Measurements from ENCODE around the gene COX5A. TPM values are rescaled to one million over a fixed set of nuclear protein-coding genes. Genes with fewer than 3 reads are reported as not detected.

COX5A gene
- total RNA-seq, 4 donors from 2014 or later = 103 to 235 (median 166) TPM

DNA sequence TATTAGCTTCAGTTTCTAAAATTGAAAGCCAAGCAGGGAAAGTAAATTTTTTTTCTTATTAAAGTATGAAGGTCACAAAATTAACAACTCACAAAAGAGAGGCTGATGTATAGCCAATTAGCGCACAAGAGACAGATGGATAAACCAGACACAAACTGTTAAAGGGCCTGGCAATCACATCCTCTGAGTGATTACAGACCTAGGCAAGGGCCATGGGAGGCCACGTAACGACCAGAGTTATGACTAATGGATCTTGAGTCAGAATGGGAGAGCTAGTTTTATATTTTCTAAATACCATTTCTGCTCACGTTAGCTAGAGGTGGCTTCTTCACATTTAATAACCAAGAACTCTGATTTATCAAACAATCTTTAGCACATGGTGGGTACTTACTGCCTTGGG is 39.7 kb upstream of the COX5A start:
- Histone ChIP-seq H3K36me3 (no peaks in the 10 kb centered on the region), H3K27ac (no peak overlapping the region), H3K27me3 (no peaks in the 10 kb centered on the region), H3K9me3 (no peaks in the 10 kb centered on the region), H3K4me3 (replicated peaks in 1 of 3) (no peak overlapping the region), H3K4me1 (no peaks in the 10 kb centered on the region)
- intact Hi-C loops (cut with DNase I) = no loop called here
- no peak for TF ChIP-seq POLR2A (IDR thresholded peaks at IDR 0.05)
- TF ChIP-seq CTCF (IDR thresholded peaks at IDR 0.05) = no peak
- WGBS, 2 donors = 69 to 79% methylated on average over 4 of the region's 4 CpGs
- no peak for DNase-seq

DNA sequence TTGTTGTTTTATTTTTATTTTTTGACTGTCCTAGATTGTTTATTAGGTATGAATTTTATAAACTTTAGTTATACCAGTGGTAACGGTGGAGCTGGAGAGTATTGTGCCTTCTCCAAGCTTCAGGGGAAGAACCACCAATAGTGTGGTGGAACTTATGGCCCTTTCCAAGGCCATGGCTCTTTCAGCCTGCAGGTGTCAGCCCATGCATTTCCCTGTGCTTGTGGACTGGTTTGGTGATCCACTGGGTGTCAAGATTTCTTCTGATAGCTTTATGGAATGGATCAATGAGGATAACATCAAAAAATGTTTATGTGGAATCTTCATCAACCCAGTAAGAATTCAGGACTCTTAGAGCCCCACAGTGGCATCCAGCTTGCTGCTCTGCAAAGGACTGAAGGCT is 38.3 kb upstream of the COX5A start:
- no peaks in the 10 kb centered on the region for H3K27me3 ChIP-seq
- no peaks in the 10 kb centered on the region for H3K9me3 ChIP-seq
- intact Hi-C loops (cut with DNase I) = no loop called here
- H3K4me1 ChIP-seq = no peaks in the 10 kb centered on the region
- 83 to 91% methylated on average over 1 of the region's 1 CpG for WGBS, 2 donors
- H3K27ac ChIP-seq = no peak overlapping the region
- TF ChIP-seq CTCF (IDR thresholded peaks at IDR 0.05) (no peak), POLR2A (IDR thresholded peaks at IDR 0.05) (no peak)
- no peak for DNase-seq
- no peak overlapping the region for H3K4me3 ChIP-seq (replicated peaks in 1 of 3)
- no peaks in the 10 kb centered on the region for H3K36me3 ChIP-seq

DNA sequence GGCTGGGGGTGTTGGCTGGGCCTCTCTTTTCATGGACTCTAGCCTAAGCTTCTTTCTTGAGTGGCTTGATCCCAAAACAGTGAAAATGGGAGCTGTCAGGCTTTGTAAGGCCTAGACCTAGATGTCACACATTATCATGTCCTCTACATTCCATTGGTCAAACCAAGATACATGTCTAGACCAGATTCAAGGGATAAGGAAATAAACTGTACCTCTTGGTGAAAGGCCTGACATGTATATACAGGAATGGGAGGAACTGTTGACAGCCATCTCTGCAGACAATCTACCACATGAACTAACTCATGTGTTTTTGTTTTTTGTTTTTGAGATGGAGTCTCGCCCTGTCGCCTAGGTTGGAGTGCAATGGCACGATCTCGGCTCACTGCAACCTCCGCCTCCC is 29.8 kb upstream of the COX5A start:
- no peak overlapping the region for H3K4me3 ChIP-seq (replicated peaks in 1 of 3)
- peaks cover 6 to 11% of the 10 kb centered on the region in 2 donors for H3K4me1 ChIP-seq
- H3K27ac ChIP-seq = no peak overlapping the region
- no peaks in the 10 kb centered on the region for H3K27me3 ChIP-seq
- no peaks in the 10 kb centered on the region for H3K36me3 ChIP-seq
- DNase-seq = no peak
- intact Hi-C loops (cut with DNase I) = no loop called here
- 85 to 95% methylated on average over 5 of the region's 5 CpGs for WGBS, 2 donors
- no peak for TF ChIP-seq POLR2A (IDR thresholded peaks at IDR 0.05)
- no peak for TF ChIP-seq CTCF (IDR thresholded peaks at IDR 0.05)
- H3K9me3 ChIP-seq = no peaks in the 10 kb centered on the region

- Histone ChIP-seq H3K4me3 (replicated peaks in 1 of 3) (no peak overlapping the region), H3K27me3 (no peaks in the 10 kb centered on the region), H3K4me1 (peaks cover 19 to 32% of the 10 kb centered on the region in 2 donors), H3K9me3 (no peaks in the 10 kb centered on the region), H3K27ac (peak overlapping the region in 2 of 3 donors; percentile 1 to 26), H3K36me3 (no peaks in the 10 kb centered on the region)
- WGBS, 2 donors = 14 to 24% methylated on average over 3 of the region's 3 CpGs
- intact Hi-C loops (cut with DNase I) = no loop called here
- TF ChIP-seq CTCF (IDR thresholded peaks at IDR 0.05) (no peak), POLR2A (IDR thresholded peaks at IDR 0.05) (no peak)
- no peak for DNase-seq
Measured at GRCh38 chr15:74964794-74965193, 26.9 kb upstream of the COX5A start.

GRCh38 chr15:74963213-74963612 is 25.3 kb upstream of the COX5A start:
- 92 to 97% methylated on average over 4 of the region's 4 CpGs for WGBS, 2 donors
- TF ChIP-seq CTCF (IDR thresholded peaks at IDR 0.05) = no peak
- no peak for TF ChIP-seq POLR2A (IDR thresholded peaks at IDR 0.05)

More at GRCh38 chr15:74963213-74963612, 25.3 kb upstream of the COX5A start:
- DNase-seq = no peak
- intact Hi-C loops (cut with DNase I) = no loop called here
- H3K36me3 ChIP-seq = no peaks in the 10 kb centered on the region
- H3K27me3 ChIP-seq = no peaks in the 10 kb centered on the region
- H3K9me3 ChIP-seq = no peaks in the 10 kb centered on the region
- peaks cover 32 to 43% of the 10 kb centered on the region in 2 donors for H3K4me1 ChIP-seq
- H3K27ac ChIP-seq = no peak overlapping the region
- H3K4me3 ChIP-seq (replicated peaks in 1 of 3) = no peak overlapping the region
